ACC112 (cell line): ENCODE results near the gene ANTXR2.

Experiments
- H2AFZ ChIP-seq: fragments of 200-600 bp; sonication (generic); one replicate; pipeline ENCODE4 v1.6.0; 2017; ENCODE audit warnings: antibody characterized with exemption, low read length; ENCODE audit not compliant: unreplicated experiment
- H3K27ac ChIP-seq: fragments of 200-600 bp; sonication (generic); 2 replicates; pipeline ENCODE4 v1.5.1; 2014; ENCODE audit warnings: low read depth, mild to moderate bottlenecking, antibody characterized with exemption, low read length, moderate library complexity
- H3K27me3 ChIP-seq: fragments of 200-600 bp; sonication (generic); 2 replicates; pipeline ENCODE4 v1.6.1; 2014; ENCODE audit warnings: mild to moderate bottlenecking, antibody characterized with exemption, low read length, moderate library complexity, mixed read lengths; ENCODE audit not compliant: insufficient read depth
- H3K36me3 ChIP-seq: fragments of 200-600 bp; sonication (generic); 2 replicates; pipeline ENCODE4 v1.6.1; 2016; ENCODE audit warnings: mild to moderate bottlenecking, antibody characterized with exemption, low read length, moderate library complexity, mixed read lengths; ENCODE audit not compliant: insufficient read depth
- H3K4me1 ChIP-seq: fragments of 200-600 bp; sonication (generic); one replicate; pipeline ENCODE4 v1.6.1; 2016; ENCODE audit warnings: low read length, mixed read lengths; ENCODE audit not compliant: insufficient read depth, unreplicated experiment, control insufficient read depth
- H3K4me3 ChIP-seq: fragments of 200-600 bp; sonication (generic); 2 replicates; pipeline ENCODE4 v1.5.1; 2014; ENCODE audit warnings: mild to moderate bottlenecking, low read depth, low read length
- H3K79me2 ChIP-seq: fragments of 200-600 bp; sonication (generic); one replicate; pipeline ENCODE4 v1.6.0; 2016; ENCODE audit warnings: low read length; ENCODE audit not compliant: control insufficient read depth, unreplicated experiment, insufficient read depth

ANTXR2 gene

GRCh38 chr4:80045786-80046185 is 27.2 kb downstream of the ANTXR2 start:
- Histone ChIP-seq H3K79me2 (peaks cover under 1% of the 10 kb centered on the region), H2AFZ (no peak overlapping the region)

GRCh38 chr4:80043541-80043940 is 29.5 kb downstream of the ANTXR2 start:
- Histone ChIP-seq H3K27me3 (no peaks in the 10 kb centered on the region), H3K27ac (no peak overlapping the region), H3K36me3 (peaks cover 22% of the 10 kb centered on the region), H3K4me1 (peaks cover 24% of the 10 kb centered on the region), H3K4me3 (no peak overlapping the region), H3K79me2 (peaks cover 11% of the 10 kb centered on the region), H2AFZ (no peak overlapping the region)

More at GRCh38 chr4:80045786-80046185, 27.2 kb downstream of the ANTXR2 start:
- peaks cover 16% of the 10 kb centered on the region for H3K36me3 ChIP-seq
- H3K27me3 ChIP-seq, result no peaks in the 10 kb centered on the region
- H3K27ac ChIP-seq, result peak overlapping the region; percentile 48
- H3K4me3 ChIP-seq, result no peak overlapping the region
- peaks cover 40% of the 10 kb centered on the region for H3K4me1 ChIP-seq

DNA sequence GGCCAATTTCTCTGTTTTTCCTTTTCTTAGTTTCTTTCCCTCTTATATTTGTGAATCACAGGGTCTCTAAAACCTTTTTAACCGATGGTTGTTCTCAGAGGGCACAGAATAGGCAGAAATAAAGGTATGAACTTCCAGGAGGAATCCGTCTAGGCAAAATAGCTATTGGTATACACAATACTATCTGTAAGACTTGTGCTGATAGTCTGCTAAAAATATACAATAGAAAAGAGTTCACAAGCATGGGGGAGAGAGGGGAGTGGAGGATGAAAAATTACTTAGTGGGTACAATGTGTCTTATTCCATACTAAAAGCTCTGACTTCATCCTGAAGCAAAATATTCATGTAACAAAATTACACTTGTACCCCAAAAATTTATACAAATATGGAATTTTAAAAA is 30.2 kb downstream of the ANTXR2 start:
- peaks cover 30% of the 10 kb centered on the region for H3K4me1 ChIP-seq
- no peaks in the 10 kb centered on the region for H3K27me3 ChIP-seq
- H3K4me3 ChIP-seq, result no peak overlapping the region
- H2AFZ ChIP-seq, result no peak overlapping the region
- H3K27ac ChIP-seq, result no peak overlapping the region
- H3K79me2 ChIP-seq, result peaks cover 17% of the 10 kb centered on the region
- peaks cover 20% of the 10 kb centered on the region for H3K36me3 ChIP-seq

GRCh38 chr4:80037864-80038263 is 35.2 kb downstream of the ANTXR2 start:
- H2AFZ ChIP-seq, result peak overlapping the region; percentile 58
- H3K4me1 ChIP-seq, result peaks cover 23% of the 10 kb centered on the region
- no peaks in the 10 kb centered on the region for H3K27me3 ChIP-seq
- peaks cover 23% of the 10 kb centered on the region for H3K79me2 ChIP-seq
- H3K36me3 ChIP-seq, result peaks cover 10% of the 10 kb centered on the region
- peak overlapping the region; percentile 52; the same call in 1 of the 2 replicates for H3K4me3 ChIP-seq
- H3K27ac ChIP-seq, result peak overlapping the region; percentile 61

DNA sequence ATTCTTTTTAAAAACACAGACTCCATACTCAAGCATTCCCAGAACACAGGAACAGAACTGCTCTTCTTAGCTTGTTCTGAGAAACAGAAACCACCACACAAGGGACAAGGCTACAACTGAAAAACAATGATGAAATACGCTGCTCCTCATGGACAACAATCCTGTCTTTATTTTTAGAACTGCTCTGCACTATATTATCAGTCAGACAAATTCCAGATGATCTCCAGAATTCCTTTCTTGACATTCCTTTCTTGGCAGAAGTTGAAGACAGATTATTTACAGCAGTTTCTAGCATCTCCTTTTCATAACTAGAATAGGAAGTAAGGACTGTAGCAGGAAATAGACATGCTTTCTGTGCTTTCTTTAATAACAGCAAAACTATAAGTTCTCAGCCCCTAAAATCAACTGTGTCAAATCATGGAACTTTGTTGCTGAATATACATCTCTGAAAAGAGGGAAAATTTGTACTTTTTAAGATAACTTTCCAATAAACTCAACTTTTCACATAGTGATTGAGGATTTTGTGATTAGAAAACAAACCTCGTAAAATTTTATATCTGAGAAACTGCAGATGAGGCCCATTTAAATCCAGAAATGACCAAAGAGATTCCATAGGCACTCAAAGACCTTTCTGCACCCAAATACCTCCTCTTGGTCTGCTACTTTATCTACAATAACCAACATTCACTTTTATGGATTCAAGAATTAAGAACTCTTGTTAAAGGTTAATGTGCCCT is 35.9 kb downstream of the ANTXR2 start:
- Histone ChIP-seq H3K27me3 (no peaks in the 10 kb centered on the region), H3K4me1 (peaks cover 23% of the 10 kb centered on the region), H3K4me3 (peak overlapping the region; percentile 52), H3K27ac (peak overlapping the region; percentile 61), H2AFZ (peak overlapping the region; percentile 58), H3K36me3 (peaks cover 13% of the 10 kb centered on the region), H3K79me2 (peaks cover 23% of the 10 kb centered on the region)

- H3K27ac ChIP-seq, result no peak overlapping the region; the same call in 1 of the 2 replicates
- H3K79me2 ChIP-seq, result peaks cover 23% of the 10 kb centered on the region
- H3K36me3 ChIP-seq, result peaks cover 16% of the 10 kb centered on the region
- no peaks in the 10 kb centered on the region for H3K27me3 ChIP-seq
- peaks cover 23% of the 10 kb centered on the region for H3K4me1 ChIP-seq
- H3K4me3 ChIP-seq, result no peak overlapping the region
- H2AFZ ChIP-seq, result no peak overlapping the region
These were observed 36.7 kb downstream of the ANTXR2 start for GRCh38 chr4:80036306-80036705.

GRCh38 chr4:80035336-80035735 is 37.7 kb downstream of the ANTXR2 start:
- no peak overlapping the region for H3K4me3 ChIP-seq
- H3K4me1 ChIP-seq, result peaks cover 23% of the 10 kb centered on the region
- peaks cover 25% of the 10 kb centered on the region for H3K36me3 ChIP-seq
- no peak overlapping the region for H3K27ac ChIP-seq
- H3K79me2 ChIP-seq, result peaks cover 23% of the 10 kb centered on the region
- H3K27me3 ChIP-seq, result no peaks in the 10 kb centered on the region
- H2AFZ ChIP-seq, result no peak overlapping the region

- H2AFZ ChIP-seq, result no peak overlapping the region
- peaks cover 32% of the 10 kb centered on the region for H3K36me3 ChIP-seq
- peaks cover 18% of the 10 kb centered on the region for H3K4me1 ChIP-seq
- H3K27me3 ChIP-seq, result no peaks in the 10 kb centered on the region
- H3K27ac ChIP-seq, result no peak overlapping the region
- peaks cover 12% of the 10 kb centered on the region for H3K79me2 ChIP-seq
- no peak overlapping the region for H3K4me3 ChIP-seq
These were observed 39.4 kb downstream of the ANTXR2 start for GRCh38 chr4:80033581-80033980.

GRCh38 chr4:80029364-80029763 is 43.7 kb downstream of the ANTXR2 start:
- H3K4me3 ChIP-seq, result no peak overlapping the region
- H3K27ac ChIP-seq, result no peak overlapping the region
- no peaks in the 10 kb centered on the region for H3K79me2 ChIP-seq
- H3K27me3 ChIP-seq, result no peaks in the 10 kb centered on the region
- H3K4me1 ChIP-seq, result no peaks in the 10 kb centered on the region
- no peak overlapping the region for H2AFZ ChIP-seq
- peaks cover 48% of the 10 kb centered on the region for H3K36me3 ChIP-seq

GRCh38 chr4:80027611-80028010 is 45.4 kb downstream of the ANTXR2 start:
- H3K36me3 ChIP-seq, result peaks cover 56% of the 10 kb centered on the region

GRCh38 chr4:80026100-80026499 is 46.9 kb downstream of the ANTXR2 start:
- Histone ChIP-seq H3K27me3 (no peaks in the 10 kb centered on the region), H3K4me3 (no peak overlapping the region), H2AFZ (no peak overlapping the region), H3K27ac (no peak overlapping the region), H3K36me3 (peaks cover 56% of the 10 kb centered on the region), H3K4me1 (peaks cover 9% of the 10 kb centered on the region), H3K79me2 (no peaks in the 10 kb centered on the region)

More at GRCh38 chr4:80027611-80028010, 45.4 kb downstream of the ANTXR2 start:
- Histone ChIP-seq H3K4me3 (no peak overlapping the region), H3K27ac (no peak overlapping the region), H2AFZ (no peak overlapping the region), H3K4me1 (no peaks in the 10 kb centered on the region), H3K79me2 (no peaks in the 10 kb centered on the region), H3K27me3 (no peaks in the 10 kb centered on the region)
